Panc1 (cell line): Measurements from ENCODE around the gene LTBP2. TPM values are rescaled to one million over a fixed set of nuclear protein-coding genes. Genes with fewer than 3 reads are reported as not detected.

Experiments used
- ATAC-seq: fragments of 200-7000 bp; cut with Tn5 transposase; 2 replicates; pipeline ENCODE4 v1.9.1; 2020; ENCODE audit warnings: mild to moderate bottlenecking, moderate library complexity
- BruUV-seq: library from RNA; stranded (reverse); fragments of 400-500 nt; replicated peaks from 2 replicates; lab custom pipeline; 2021; lab: Mats Ljungman, UMichigan
- CTCF ChIA-PET: fragments of 300-600 bp; sonication (Branson Sonifier 250); formaldehyde crosslinking; loops from one replicate; lab custom pipeline; 2022; ENCODE audit warnings: antibody characterized with exemption; lab: Charles Lee
- POLR2A ChIA-PET: fragments of 300-600 bp; sonication (Branson Sonifier 250); formaldehyde crosslinking; loops from one replicate; lab custom pipeline; 2022; ENCODE audit warnings: antibody characterized with exemption; lab: Charles Lee
- DNase-seq: peaks from one replicate; pipeline ENCODE4 v3.0.0-alpha.2; 2010; ENCODE audit warnings: low read depth, low spot score
- H3K27ac ChIP-seq: 2 replicates; pipeline ENCODE4 v1.5.1; 2011; ENCODE audit warnings: mild to moderate bottlenecking, low read length, inconsistent platforms
- H3K27me3 ChIP-seq: fragments of 200-500 bp; sonication (Bioruptor generic); 2 replicates; pipeline ENCODE4 v1.6.0; 2014; ENCODE audit warnings: low read length, inconsistent platforms; ENCODE audit not compliant: control insufficient read depth, insufficient read depth
- H3K36me3 ChIP-seq: fragments of 200-500 bp; sonication (Bioruptor generic); 2 replicates; pipeline ENCODE4 v1.5.1; 2014; ENCODE audit warnings: inconsistent platforms, mild to moderate bottlenecking, low read length, moderate library complexity; ENCODE audit not compliant: control insufficient read depth, insufficient read depth
- H3K4me1 ChIP-seq: 2 replicates; pipeline ENCODE4 v1.5.1; 2011; ENCODE audit warnings: inconsistent platforms, mild to moderate bottlenecking, low read length, moderate library complexity; ENCODE audit not compliant: control insufficient read depth, insufficient read depth
- H3K4me3 ChIP-seq, 2 experiments: 2 replicates each; pipeline ENCODE4 v1.5.1; 2011 to 2012; ENCODE audit warnings: low read depth in 2 of 2, low read length in 2 of 2, mild to moderate bottlenecking in 2 of 2, inconsistent platforms in 1 of 2, moderate library complexity in 1 of 2
- H3K9me3 ChIP-seq: fragments of 200-500 bp; sonication (Bioruptor generic); 2 replicates; pipeline ENCODE4 v1.5.1; 2014; ENCODE audit warnings: low read depth, mild to moderate bottlenecking, inconsistent platforms, low read length, moderate library complexity; ENCODE audit not compliant: control insufficient read depth, insufficient read depth
- CTCF ChIP-seq: fragments of 450-650 bp; IDR thresholded peaks from 2 replicates; pipeline ENCODE4 v1.5.1; 2017; ENCODE audit warnings: mild to moderate bottlenecking
- POLR2AphosphoS5 ChIP-seq: IDR thresholded peaks from 2 replicates; pipeline ENCODE4 v1.6.1; 2012; ENCODE audit warnings: mild to moderate bottlenecking, low read depth, low read length, moderate library complexity
- REST ChIP-seq, 2 experiments: IDR thresholded peaks; 2 replicates each; pipeline ENCODE4 v1.6.1; 2011 to 2012; ENCODE audit warnings: low read depth in 2 of 2, control low read depth in 1 of 2, low read length in 1 of 2, mild to moderate bottlenecking in 1 of 2, moderate library complexity in 1 of 2; ENCODE audit not compliant: insufficient read depth in 1 of 2
- SIN3A ChIP-seq: IDR thresholded peaks from 2 replicates; pipeline ENCODE4 v1.6.1; 2012; ENCODE audit warnings: low read depth, mild to moderate bottlenecking, low read length, moderate library complexity, borderline replicate concordance; ENCODE audit not compliant: insufficient read depth
- TCF7L2 ChIP-seq: IDR thresholded peaks from 2 replicates; pipeline ENCODE4 v1.6.1; 2011; ENCODE audit warnings: mild to moderate bottlenecking, low read depth, low read length, inconsistent platforms
- in situ Hi-C: cut with HindIII; loops from 2 replicates; pipeline ENCODE4 v1.10.0; 2016; ENCODE audit warnings: low sequenced_read_pairs, low pct_unique_long_range_greater_than_20kb
- intact Hi-C: fragments of 100-400 bp; cut with micrococcal nuclease; formaldehyde crosslinking; loops from one replicate; pipeline ENCODE4 v1.10.0; 2022; ENCODE audit not compliant: unreplicated experiment
- total RNA-seq: library from RNA; stranded (reverse); gene quantifications from one replicate; pipeline ENCODE4 v1.2.1, GENCODE V29; 2021; ENCODE audit not compliant: unreplicated experiment

Gene LTBP2
- total RNA-seq, 1 experiment from 2014 or later = 69.8 TPM

DNA sequence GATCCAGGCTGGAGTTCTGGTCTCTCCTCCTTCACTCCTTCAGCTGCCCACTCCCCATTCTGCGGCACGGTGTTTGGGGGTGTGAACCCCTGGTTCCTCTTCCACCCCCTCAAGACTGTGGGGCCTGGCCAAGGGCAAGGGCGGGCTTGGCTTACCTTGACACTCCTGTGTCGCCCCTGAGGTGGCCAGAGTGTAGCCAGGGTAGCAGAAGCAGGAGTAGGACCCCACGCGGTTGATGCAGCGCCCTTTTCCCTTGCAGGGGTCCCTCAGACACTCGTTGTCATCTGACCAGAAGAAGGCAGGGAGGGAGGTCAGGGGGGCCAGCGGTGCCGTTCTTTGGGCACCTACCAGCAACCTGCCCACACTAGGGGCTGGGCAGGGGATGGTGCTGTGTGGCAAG, 90.3 kb downstream of the LTBP2 start:
- Histone ChIP-seq H3K4me1 (no peaks in the 10 kb centered on the region), H3K27me3 (no peaks in the 10 kb centered on the region), H3K27ac (no peak overlapping the region), H3K9me3 (no peaks in the 10 kb centered on the region), H3K36me3 (no peaks in the 10 kb centered on the region), H3K4me3 (no peak overlapping the region)
- CTCF ChIA-PET = no interaction called here
- POLR2A ChIA-PET = no interaction called here
- ATAC-seq (no peak), DNase-seq (no peak)
- intact Hi-C loops (no loop called here), in situ Hi-C loops (no loop called here)
- no TSS peak for BruUV-seq
- TF ChIP-seq TCF7L2 = no peak
- no peak for TF ChIP-seq REST (IDR thresholded peaks at IDR 0.05; ENCODE audit: insufficient read depth in 1 of 2, low read depth in 2 of 2, low read length in 1 of 2)
- no peak for TF ChIP-seq CTCF
- TF ChIP-seq SIN3A = no peak
- no peak for TF ChIP-seq POLR2AphosphoS5

GRCh38 chr14:74519316-74520074, 92.5 kb downstream of the LTBP2 start:
- ATAC-seq (no peak), DNase-seq (no peak)
- Histone ChIP-seq H3K36me3 (no peaks in the 10 kb centered on the region), H3K27me3 (no peaks in the 10 kb centered on the region), H3K4me1 (no peaks in the 10 kb centered on the region), H3K9me3 (no peaks in the 10 kb centered on the region), H3K4me3 (no peak overlapping the region), H3K27ac (no peak overlapping the region)
- CTCF ChIA-PET = no interaction called here
- in situ Hi-C loops (no loop called here), intact Hi-C loops (no loop called here)
- no TSS peak for BruUV-seq
- TF ChIP-seq POLR2AphosphoS5 (no peak), REST (IDR thresholded peaks at IDR 0.05; ENCODE audit: insufficient read depth in 1 of 2, low read depth in 2 of 2, low read length in 1 of 2) (no peak), TCF7L2 (no peak), SIN3A (no peak), CTCF (no peak)
- POLR2A ChIA-PET = no interaction called here
